K562 (cell line): ENCODE results near the gene FOXL3. TPM values are rescaled to one million over a fixed set of nuclear protein-coding genes. Genes with fewer than 3 reads are reported as not detected.
A peak's percentile ranks its signal among the peaks of the same experiment; 100 is the strongest.

Source experiments
- ATAC-seq: fragments of 200-7000 bp; cut with Tn5 transposase; 3 replicates; pipeline ENCODE4 v1.9.1; 2020; ENCODE audit warnings: moderate library complexity
- BruUV-seq: library from RNA; stranded (reverse); fragments of 400-500 nt; replicated peaks from 2 replicates; lab custom pipeline; 2021; lab: Mats Ljungman, UMichigan
- CTCF ChIA-PET: fragments of 300-600 bp; formaldehyde crosslinking; extraction: SDS; loops from one replicate; lab custom pipeline; 2021; ENCODE audit warnings: low intra/inter-chr PET ratio; lab: Yijun Ruan, JAX
- POLR2A ChIA-PET: fragments of 300-600, 350-650 bp; sonication (Branson Sonifier 250); formaldehyde crosslinking; extraction: SDS; loops from one replicate; lab custom pipeline; 2021; ENCODE audit warnings: antibody characterized with exemption, inconsistent platforms; lab: Yijun Ruan, JAX
- DNase-seq, 4 experiments: peaks; one replicate each; pipeline versions ENCODE4 v3.0.0 to v3.0.0-alpha.2; 2011 to 2018; ENCODE audit warnings: low spot score in 3 of 4, mixed read lengths in 3 of 4; ENCODE audit errors: extremely low read depth in 1 of 4
- FAIRE-seq: peaks from 2 replicates; lab custom pipeline; 2011; peaks lifted over from hg19 to GRCh38; lab: Jason Lieb, UNC
- H2AFZ ChIP-seq: 2 replicates; pipeline ENCODE4 v1.6.0; 2011; ENCODE audit warnings: low read depth, low read length, control low read depth, inconsistent platforms
- H3K27ac ChIP-seq: fragments of 200-600 bp; 3 replicates; pipeline ENCODE4 v1.8.0; 2011; ENCODE audit warnings: low read depth, mild to moderate bottlenecking, control low read depth, inconsistent platforms, low read length, moderate library complexity, mixed read lengths; ENCODE audit errors: extremely low read depth
- H3K27me3 ChIP-seq, 2 experiments: fragments of 300-600 bp in 1 of 2; 2 replicates in 1 of 2; 3 replicates in 1 of 2; pipeline versions ENCODE4 v1.6.0 to v1.8.0; 2011; ENCODE audit warnings: inconsistent platforms in 2 of 2, low read length in 2 of 2, mild to moderate bottlenecking in 1 of 2, mixed read lengths in 1 of 2, moderate library complexity in 1 of 2; ENCODE audit not compliant: control insufficient read depth in 2 of 2, insufficient read depth in 2 of 2
- H3K36me3 ChIP-seq: fragments of 300-600 bp; 3 replicates; pipeline ENCODE4 v1.8.0; 2011; ENCODE audit warnings: mild to moderate bottlenecking, low read length, inconsistent platforms; ENCODE audit not compliant: control insufficient read depth, insufficient read depth
- H3K4me1 ChIP-seq, 2 experiments: fragments of 200-600 bp in 1 of 2; replicated peaks in 1 of 2; 2 replicates in 1 of 2; 3 replicates in 1 of 2; pipeline versions ENCODE4 v1.5.1 to v1.8.0; 2011; ENCODE audit warnings: inconsistent platforms in 2 of 2, low read length in 2 of 2, mild to moderate bottlenecking in 1 of 2, mixed read lengths in 1 of 2, moderate library complexity in 1 of 2; ENCODE audit not compliant: control insufficient read depth in 2 of 2, insufficient read depth in 2 of 2
- H3K4me2 ChIP-seq: 2 replicates; pipeline ENCODE4 v1.6.1; 2011; ENCODE audit warnings: low read length, control low read depth, inconsistent platforms, mixed read lengths; ENCODE audit not compliant: insufficient read depth
- H3K4me3 ChIP-seq: fragments of 200-600 bp; sonication (generic), shearing (Covaris generic); 2 replicates; pipeline ENCODE4 v1.5.1; 2016; ENCODE audit warnings: control low read depth, inconsistent platforms
- H3K79me2 ChIP-seq: fragments of 200-600 bp; 3 replicates; pipeline ENCODE4 v1.8.0; 2011; ENCODE audit warnings: low read length, inconsistent platforms; ENCODE audit not compliant: control insufficient read depth, insufficient read depth
- H3K9ac ChIP-seq, 2 experiments: 2 replicates each; pipeline versions ENCODE4 v1.6.0 to v1.6.1; 2011; ENCODE audit warnings: low read depth in 2 of 2, low read length in 2 of 2, control low read depth in 1 of 2, inconsistent platforms in 1 of 2, mild to moderate bottlenecking in 1 of 2, mixed read lengths in 1 of 2; ENCODE audit not compliant: insufficient read depth in 1 of 2
- H3K9me1 ChIP-seq: one replicate; pipeline ENCODE4 v1.6.0; 2011; ENCODE audit warnings: inconsistent platforms, mild to moderate bottlenecking, low read length, moderate library complexity; ENCODE audit not compliant: control insufficient read depth, insufficient read depth
- H3K9me3 ChIP-seq: replicated peaks from 2 replicates; pipeline ENCODE4 v1.5.1; 2011; ENCODE audit warnings: low read depth, low read length, inconsistent platforms; ENCODE audit not compliant: control insufficient read depth, insufficient read depth
- H4K20me1 ChIP-seq: replicated peaks from 2 replicates; pipeline ENCODE4 v1.6.1; 2011; ENCODE audit warnings: low read length, inconsistent platforms, mixed read lengths; ENCODE audit not compliant: control insufficient read depth, insufficient read depth
- CEBPG ChIP-seq, 3 experiments: fragments of 200-800 bp in 1 of 3; sonication (Bioruptor generic) in 1 of 3; sonication (generic) in 1 of 3; formaldehyde crosslinking in 1 of 3; IDR thresholded peaks in 2 of 3; conservative IDR thresholded peaks in 1 of 3; 2 replicates each; pipeline versions ENCODE4 v1.6.1 to v1.8.0; 2016 to 2022; ENCODE audit warnings: missing compliant biosample characterization in 2 of 3, missing genetic modification characterization in 2 of 3, mild to moderate bottlenecking in 1 of 3, missing genetic modification reagents in 1 of 3
- FOXA3 ChIP-seq, 2 experiments: fragments of 450-650 bp in 1 of 2; sonication (generic) in 1 of 2; formaldehyde crosslinking; IDR thresholded peaks in 1 of 2; conservative IDR thresholded peaks in 1 of 2; 2 replicates each; pipeline versions ENCODE4 v1.4.0 to v1.8.0; 2020 to 2022; ENCODE audit warnings: mild to moderate bottlenecking in 2 of 2, missing genetic modification reagents in 1 of 2
- GABPB1 ChIP-seq: sonication (generic); formaldehyde crosslinking; IDR thresholded peaks from 2 replicates; pipeline ENCODE4 v1.8.0; 2022; ENCODE audit warnings: mild to moderate bottlenecking, missing genetic modification reagents
- RFX5 ChIP-seq: IDR thresholded peaks from 2 replicates; pipeline ENCODE4 v1.6.1; 2011; ENCODE audit warnings: low read depth, mild to moderate bottlenecking, improper control_type of control experiment, low read length
- SP1 ChIP-seq: sonication (generic); formaldehyde crosslinking; IDR thresholded peaks from 2 replicates; pipeline ENCODE4 v1.8.1; 2022; ENCODE audit warnings: mild to moderate bottlenecking, missing genetic modification reagents
- ZNF780A ChIP-seq: fragments of 250-450 bp; sonication (Bioruptor Pico); IDR thresholded peaks from 2 replicates; pipeline ENCODE4 v1.5.0; 2021; ENCODE audit warnings: mild to moderate bottlenecking
- WGBS: fragments of 100-300 bp; shearing (Covaris generic); methylation state at CpG from one replicate; pipeline ENCODE4 v1.1.6; 2016; ENCODE audit warnings: low coverage, mixed read lengths; ENCODE audit not compliant: insufficient coverage; ENCODE audit errors: missing lambda C conversion rate; 5-methylcytosine and 5-hydroxymethylcytosine counted together
- in situ Hi-C: fragments of 300-500 bp; cut with MboI; formaldehyde crosslinking; loops from 4 replicates; pipeline ENCODE4 v1.15.0; 2018; ENCODE audit warnings: inconsistent platforms, mixed read lengths
- intact Hi-C: fragments of 100-400 bp; cut with micrococcal nuclease; formaldehyde crosslinking; loops from 2 replicates; pipeline ENCODE4 v1.14.2; 2022
- polyA plus RNA-seq, 8 experiments: library from polyadenylated mRNA; depleted of rRNA in 4 of 8; stranded (reverse) in 5 of 8; unstranded in 3 of 8; fragments of >200 nt; fragmentation: Nextera tagmentation in 2 of 8; fragmentation: Illumina TruSeq in 1 of 8; extraction: Ambion mirVana in 2 of 8; extraction: Trizol in 1 of 8; gene quantifications; 2 replicates each; pipeline versions ENCODE4 v1.2.1 to v1.2.3, GENCODE V29; 2011 to 2014; ENCODE audit warnings: inconsistent platforms in 1 of 8, missing spikeins in 1 of 8
- total RNA-seq, 7 experiments: library from RNA; depleted of rRNA in 6 of 7; stranded (reverse); fragments of >200 nt in 6 of 7; fragmentation: Illumina TruSeq in 2 of 7; extraction: Trizol in 2 of 7; gene quantifications; 2 replicates each; pipeline versions ENCODE4 v1.2.1 to v1.2.3, GENCODE V29; 2011 to 2021; ENCODE audit warnings: low replicate concordance in 1 of 7
- TF ChIP-seq, protein P1 (sequence below), 2 experiments: fragments of 450-650 bp; IDR thresholded peaks; 2 replicates each; pipeline ENCODE4 v1.6.1; 2016; ENCODE audit warnings: mild to moderate bottlenecking in 2 of 2, borderline replicate concordance in 1 of 2, low read depth in 1 of 2, moderate library complexity in 1 of 2
- TF ChIP-seq, protein P2 (sequence below), 2 experiments: fragments of 450-650 bp in 1 of 2; IDR thresholded peaks; 2 replicates each; pipeline ENCODE4 v1.6.1; 2011 to 2017; ENCODE audit warnings: low read depth in 2 of 2, antibody characterized with exemption in 1 of 2, borderline replicate concordance in 1 of 2, low read length in 1 of 2, mild to moderate bottlenecking in 1 of 2, mixed read lengths in 1 of 2; ENCODE audit not compliant: control insufficient read depth in 1 of 2

Gene FOXL3
- total and polyA plus RNA-seq, 9 of the 15 experiments (the other 6 are each of a cell fraction or from before 2014, with no cell fraction given): not detected

DNA sequence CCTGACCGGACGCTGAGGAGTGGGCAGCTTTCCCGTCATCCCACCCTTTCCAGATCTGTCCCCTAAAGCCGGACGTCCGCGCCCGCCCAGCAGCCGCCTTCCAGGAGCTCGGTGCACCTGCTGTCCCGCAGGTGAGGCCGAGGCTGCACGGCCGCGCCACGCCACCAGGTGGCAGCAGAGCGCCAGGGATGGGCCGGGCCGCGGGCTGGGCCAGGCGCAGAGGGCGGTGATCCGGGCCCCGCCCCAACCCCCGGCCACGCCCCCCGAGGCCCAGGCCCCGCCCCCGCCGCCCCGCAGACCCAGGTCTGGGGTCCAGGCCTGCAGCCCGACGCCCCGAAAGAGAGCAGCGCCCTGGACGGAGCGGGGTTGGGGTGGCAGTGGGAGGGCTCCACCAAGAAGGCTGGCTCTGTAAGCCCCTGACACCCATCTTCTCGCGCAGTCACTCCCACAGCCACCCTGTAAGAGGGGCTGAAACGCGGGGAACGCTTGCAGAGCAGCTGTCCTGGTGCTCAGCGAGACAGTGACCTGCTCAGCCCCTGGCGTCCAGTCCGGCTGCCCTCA, 32.2 kb downstream of the FOXL3 start:
- H2AFZ ChIP-seq: no peak overlapping the region
- in situ Hi-C loops: no loop called here
- BruUV-seq: no TSS peak
- TF ChIP-seq RFX5 (no peak), SP1 (CRISPR knock-in tag) (peak; percentile 71), CEBPG (CRISPR knock-in tag; IDR thresholded peaks at IDR 0.05) (no peak), CEBPG (tag; conservative IDR thresholded peaks at IDR 0.05 in 1 of 2, IDR thresholded peaks at IDR 0.05 in 1 of 2) (no peak), FOXA3 (CRISPR knock-in tag; conservative IDR thresholded peaks at IDR 0.05 in 1 of 2, IDR thresholded peaks at IDR 0.05 in 1 of 2) (no peak), ZNF780A (CRISPR knock-in tag) (no peak), GABPB1 (CRISPR knock-in tag) (0 out of 2 replicates have a peak, but pooled peaks have one; percentile 8)
- TF ChIP-seq, protein P1, sequence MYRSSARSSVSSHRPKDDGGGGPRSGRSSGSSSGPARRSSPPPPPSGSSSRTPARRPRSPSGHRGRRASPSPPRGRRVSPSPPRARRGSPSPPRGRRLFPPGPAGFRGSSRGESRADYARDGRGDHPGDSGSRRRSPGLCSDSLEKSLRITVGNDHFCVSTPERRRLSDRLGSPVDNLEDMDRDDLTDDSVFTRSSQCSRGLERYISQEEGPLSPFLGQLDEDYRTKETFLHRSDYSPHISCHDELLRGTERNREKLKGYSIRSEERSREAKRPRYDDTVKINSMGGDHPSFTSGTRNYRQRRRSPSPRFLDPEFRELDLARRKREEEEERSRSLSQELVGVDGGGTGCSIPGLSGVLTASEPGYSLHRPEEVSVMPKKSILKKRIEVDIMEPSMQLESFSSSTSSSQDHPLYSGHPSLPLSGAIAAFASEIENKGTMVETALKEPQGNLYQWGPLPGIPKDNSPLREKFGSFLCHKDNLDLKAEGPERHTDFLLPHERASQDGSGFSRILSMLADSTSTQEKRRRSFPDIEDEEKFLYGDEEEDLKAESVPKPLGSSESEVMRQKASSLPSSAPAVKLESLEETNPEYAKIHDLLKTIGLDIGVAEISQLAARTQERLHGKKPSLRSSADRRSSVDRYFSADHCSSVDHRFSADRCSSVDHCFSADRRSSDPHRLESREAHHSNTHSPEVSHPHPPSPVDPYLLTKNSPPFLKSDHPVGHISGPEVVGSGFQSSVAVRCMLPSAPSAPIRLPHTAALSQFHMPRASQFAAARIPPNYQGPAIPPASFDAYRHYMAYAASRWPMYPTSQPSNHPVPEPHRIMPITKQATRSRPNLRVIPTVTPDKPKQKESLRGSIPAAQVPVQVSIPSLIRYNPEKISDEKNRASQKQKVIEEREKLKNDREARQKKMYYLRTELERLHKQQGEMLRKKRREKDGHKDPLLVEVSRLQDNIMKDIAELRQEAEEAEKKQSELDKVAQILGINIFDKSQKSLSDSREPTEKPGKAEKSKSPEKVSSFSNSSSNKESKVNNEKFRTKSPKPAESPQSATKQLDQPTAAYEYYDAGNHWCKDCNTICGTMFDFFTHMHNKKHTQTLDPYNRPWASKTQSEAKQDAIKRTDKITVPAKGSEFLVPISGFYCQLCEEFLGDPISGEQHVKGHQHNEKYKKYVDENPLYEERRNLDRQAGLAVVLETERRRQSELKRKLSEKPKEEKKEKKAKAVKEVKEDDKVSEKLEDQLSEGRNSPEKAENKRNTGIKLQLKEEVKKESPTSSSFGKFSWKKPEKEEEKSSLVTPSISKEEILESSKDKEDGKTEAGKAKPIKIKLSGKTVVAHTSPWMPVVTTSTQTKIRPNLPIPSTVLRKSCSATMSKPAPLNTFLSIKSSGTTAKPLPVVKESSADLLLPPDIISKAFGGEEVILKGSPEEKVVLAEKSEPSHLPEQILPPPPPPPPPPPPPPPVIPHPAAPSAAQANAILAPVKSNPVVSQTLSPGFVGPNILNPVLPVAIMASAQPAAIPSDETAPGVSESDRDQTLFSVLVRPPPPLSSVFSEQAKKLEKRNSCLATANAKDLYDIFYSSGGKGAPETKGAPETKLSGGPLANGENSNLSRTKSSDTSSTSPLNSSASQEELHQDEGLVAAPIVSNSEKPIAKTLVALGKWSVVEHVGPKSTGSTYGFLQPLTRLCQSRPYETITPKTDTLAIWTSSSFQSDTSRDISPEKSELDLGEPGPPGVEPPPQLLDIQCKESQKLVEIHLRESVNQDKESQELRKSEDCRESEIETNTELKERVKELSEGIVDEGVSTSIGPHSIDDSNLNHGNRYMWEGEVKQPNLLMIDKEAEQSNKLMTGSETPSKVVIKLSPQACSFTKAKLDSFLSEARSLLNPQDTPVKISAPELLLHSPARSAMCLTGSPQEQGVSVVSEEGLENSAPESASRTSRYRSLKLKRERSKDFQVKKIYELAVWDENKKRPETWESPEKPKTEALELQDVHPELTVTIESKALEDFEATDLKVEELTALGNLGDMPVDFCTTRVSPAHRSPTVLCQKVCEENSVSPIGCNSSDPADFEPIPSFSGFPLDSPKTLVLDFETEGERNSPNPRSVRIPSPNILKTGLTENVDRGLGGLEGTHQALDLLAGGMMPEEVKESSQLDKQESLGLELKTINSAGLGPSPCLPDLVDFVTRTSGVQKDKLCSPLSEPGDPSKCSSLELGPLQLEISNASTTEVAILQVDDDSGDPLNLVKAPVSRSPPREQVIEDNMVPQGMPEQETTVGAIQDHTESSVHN (IDR thresholded peaks at IDR 0.05; ENCODE audit: borderline replicate concordance in 1 of 2, low read depth in 1 of 2): no peak
- TF ChIP-seq, protein P2, sequence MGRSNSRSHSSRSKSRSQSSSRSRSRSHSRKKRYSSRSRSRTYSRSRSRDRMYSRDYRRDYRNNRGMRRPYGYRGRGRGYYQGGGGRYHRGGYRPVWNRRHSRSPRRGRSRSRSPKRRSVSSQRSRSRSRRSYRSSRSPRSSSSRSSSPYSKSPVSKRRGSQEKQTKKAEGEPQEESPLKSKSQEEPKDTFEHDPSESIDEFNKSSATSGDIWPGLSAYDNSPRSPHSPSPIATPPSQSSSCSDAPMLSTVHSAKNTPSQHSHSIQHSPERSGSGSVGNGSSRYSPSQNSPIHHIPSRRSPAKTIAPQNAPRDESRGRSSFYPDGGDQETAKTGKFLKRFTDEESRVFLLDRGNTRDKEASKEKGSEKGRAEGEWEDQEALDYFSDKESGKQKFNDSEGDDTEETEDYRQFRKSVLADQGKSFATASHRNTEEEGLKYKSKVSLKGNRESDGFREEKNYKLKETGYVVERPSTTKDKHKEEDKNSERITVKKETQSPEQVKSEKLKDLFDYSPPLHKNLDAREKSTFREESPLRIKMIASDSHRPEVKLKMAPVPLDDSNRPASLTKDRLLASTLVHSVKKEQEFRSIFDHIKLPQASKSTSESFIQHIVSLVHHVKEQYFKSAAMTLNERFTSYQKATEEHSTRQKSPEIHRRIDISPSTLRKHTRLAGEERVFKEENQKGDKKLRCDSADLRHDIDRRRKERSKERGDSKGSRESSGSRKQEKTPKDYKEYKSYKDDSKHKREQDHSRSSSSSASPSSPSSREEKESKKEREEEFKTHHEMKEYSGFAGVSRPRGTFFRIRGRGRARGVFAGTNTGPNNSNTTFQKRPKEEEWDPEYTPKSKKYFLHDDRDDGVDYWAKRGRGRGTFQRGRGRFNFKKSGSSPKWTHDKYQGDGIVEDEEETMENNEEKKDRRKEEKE (IDR thresholded peaks at IDR 0.05; ENCODE audit: borderline replicate concordance in 1 of 2, control insufficient read depth in 1 of 2, low read depth in 2 of 2, low read length in 1 of 2): no peak

More for the DNA sequence above, 32.2 kb downstream of the FOXL3 start:
- POLR2A ChIA-PET: interaction anchor here (0.6 kb wide), 1 partner anchor 318 kb away, joined by 4 read pairs; no protein-coding TSS in a partner anchor
- DNase-seq (peak; percentile 73 to 98 (median 95)), FAIRE-seq (no peak), ATAC-seq (peak; percentile 98)
- Histone ChIP-seq H3K79me2 (no peaks in the 10 kb centered on the region), H3K4me3 (no peak overlapping the region), H3K27me3 (peaks cover 44 to 65% of the 10 kb centered on the region in 2 experiments), H3K9me3 (peaks cover 3% of the 10 kb centered on the region; the same call in 1 of the 2 replicates), H3K27ac (no peak overlapping the region), H3K9me1 (no peaks in the 10 kb centered on the region), H4K20me1 (no peaks in the 10 kb centered on the region; the same call in 1 of the 2 replicates), H3K36me3 (no peaks in the 10 kb centered on the region), H3K4me1 (peaks cover 0 to 15% of the 10 kb centered on the region in 2 experiments; a peak in 2 of 5 replicates), H3K4me2 (peak overlapping the region; percentile 52), H3K9ac (no peak overlapping the region)
- WGBS: 9% methylated on average over 18 of the region's 45 CpGs
- CTCF ChIA-PET: interaction anchor here (0.9 to 1.7 kb wide), 4 partner anchors 10 to 452 kb away, joined by 3 to 5 read pairs (median 3); no protein-coding TSS in a partner anchor
- intact Hi-C loops: loop anchor here (2.0 to 10.0 kb wide), 3 partner anchors 315 to 853 kb away; no protein-coding TSS in a partner anchor
